GM12873 (cell line): Measurements from ENCODE around the gene ARHGEF12.

Experiments used
- CTCF ChIP-seq: IDR thresholded peaks from 2 replicates; pipeline ENCODE4 v1.5.1; 2012; ENCODE audit warnings: low read depth, mild to moderate bottlenecking, moderate library complexity, low read length, control low read depth; ENCODE audit not compliant: insufficient read depth; ENCODE audit errors: missing control alignments

Gene ARHGEF12

DNA sequence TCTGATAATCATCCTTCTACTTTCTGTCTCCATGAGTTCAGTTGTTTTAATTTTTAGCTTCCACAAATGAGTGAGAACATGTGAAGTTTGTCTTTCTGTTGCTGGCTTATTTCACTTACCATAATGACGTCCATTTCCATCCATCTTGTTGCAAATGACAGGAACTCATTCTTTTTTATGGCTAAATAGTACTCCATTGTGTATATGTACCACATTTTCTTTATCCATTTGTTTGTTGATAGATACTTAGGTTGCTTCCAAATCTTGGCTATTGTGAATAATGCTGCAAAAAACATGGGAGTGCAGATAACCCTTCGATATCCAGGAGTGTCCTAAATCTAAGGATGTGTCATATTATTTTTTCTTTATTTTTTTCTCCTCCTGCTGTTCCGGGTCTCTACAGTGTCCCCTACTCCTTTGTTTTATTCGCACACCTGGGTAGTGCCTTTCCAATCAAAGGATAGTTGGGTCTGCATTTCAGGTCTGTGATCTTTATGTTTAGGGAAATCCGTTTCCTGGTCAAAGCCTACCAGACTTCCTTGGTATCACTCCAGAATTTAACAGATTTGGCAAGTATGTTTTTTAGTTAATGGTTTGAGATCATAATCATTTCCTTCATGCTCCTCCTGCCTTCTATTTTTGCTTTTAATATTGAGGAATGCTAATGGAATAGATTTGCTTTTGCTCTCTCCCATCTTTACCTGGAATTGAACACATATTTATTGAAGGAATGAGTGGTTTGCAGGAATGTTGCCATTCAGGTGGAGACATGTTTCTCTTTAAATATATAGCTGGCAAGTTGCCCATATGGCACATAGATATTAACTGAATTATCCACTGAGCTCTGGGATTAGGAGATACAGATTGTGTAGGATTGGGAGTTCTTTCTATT, 53.7 kb downstream of the ARHGEF12 start:
- no peak for TF ChIP-seq CTCF

DNA sequence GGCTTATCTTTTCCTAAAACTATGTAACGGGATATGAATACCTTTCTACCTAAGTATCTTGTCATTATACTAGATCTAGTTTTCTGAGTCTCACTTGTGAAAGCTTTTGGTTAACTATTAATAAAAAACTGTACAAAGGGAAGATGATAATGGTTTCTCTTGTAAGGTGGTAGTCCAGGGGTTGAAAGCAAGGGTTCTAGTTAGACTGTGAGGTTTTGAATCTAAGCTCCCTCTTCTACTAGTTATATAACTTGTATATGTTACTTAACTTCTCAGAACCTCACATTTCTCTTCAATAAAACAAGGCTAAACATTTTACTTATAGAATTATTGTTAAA, 54.3 kb downstream of the ARHGEF12 start:
- TF ChIP-seq CTCF, result no peak

GRCh38 chr11:120391292-120391691, 55.1 kb downstream of the ARHGEF12 start:
- TF ChIP-seq CTCF, result no peak

DNA sequence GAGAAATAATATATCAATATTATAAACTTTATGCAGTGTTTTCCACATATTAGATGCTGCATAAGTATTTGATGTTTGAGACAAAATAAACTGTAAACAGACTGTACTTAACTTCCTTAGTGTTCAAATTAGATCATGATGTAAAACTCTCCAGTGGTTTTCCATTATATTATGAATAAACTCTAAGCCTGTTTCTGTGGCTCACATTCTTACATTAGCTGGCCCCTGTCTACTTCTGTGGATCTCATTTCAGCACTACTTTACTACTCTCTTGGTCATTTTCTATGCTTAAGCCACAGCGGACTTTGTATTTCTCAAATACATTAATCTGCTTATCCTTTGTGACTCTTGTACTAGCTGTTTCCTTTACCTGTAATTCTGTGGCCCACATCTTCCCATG, 55.6 kb downstream of the ARHGEF12 start:
- no peak for TF ChIP-seq CTCF

- TF ChIP-seq CTCF, result no peak
Observed at GRCh38 chr11:120392314-120392713, 56.1 kb downstream of the ARHGEF12 start.

DNA sequence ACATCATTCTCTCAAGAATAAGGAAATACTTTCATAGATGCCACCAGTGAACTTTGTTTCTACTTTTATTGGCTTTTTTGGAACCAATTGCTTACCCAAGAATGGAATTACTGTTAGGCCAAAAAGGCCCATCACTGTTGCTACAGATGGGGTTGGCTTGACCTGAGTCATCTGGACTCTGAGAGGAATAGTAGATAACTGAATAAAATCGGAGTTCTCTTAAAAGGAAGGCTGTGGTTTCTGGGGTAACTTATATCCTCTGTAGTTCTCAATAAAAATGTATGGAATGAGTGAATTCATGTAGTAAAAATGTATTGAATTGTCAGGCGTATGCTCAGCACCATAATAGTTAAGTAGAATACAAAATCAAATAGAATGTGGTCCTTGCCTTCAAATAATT, 56.6 kb downstream of the ARHGEF12 start:
- no peak for TF ChIP-seq CTCF

GRCh38 chr11:120394119-120394518, 57.9 kb downstream of the ARHGEF12 start:
- no peak for TF ChIP-seq CTCF
